Measurements from ENCODE around the gene ATP2B2. TPM values are rescaled to one million over a fixed set of nuclear protein-coding genes. Genes with fewer than 3 reads are reported as not detected.

ATP2B2 gene
- total RNA-seq, 1 experiment from 2014 or later: not detected

DNA sequence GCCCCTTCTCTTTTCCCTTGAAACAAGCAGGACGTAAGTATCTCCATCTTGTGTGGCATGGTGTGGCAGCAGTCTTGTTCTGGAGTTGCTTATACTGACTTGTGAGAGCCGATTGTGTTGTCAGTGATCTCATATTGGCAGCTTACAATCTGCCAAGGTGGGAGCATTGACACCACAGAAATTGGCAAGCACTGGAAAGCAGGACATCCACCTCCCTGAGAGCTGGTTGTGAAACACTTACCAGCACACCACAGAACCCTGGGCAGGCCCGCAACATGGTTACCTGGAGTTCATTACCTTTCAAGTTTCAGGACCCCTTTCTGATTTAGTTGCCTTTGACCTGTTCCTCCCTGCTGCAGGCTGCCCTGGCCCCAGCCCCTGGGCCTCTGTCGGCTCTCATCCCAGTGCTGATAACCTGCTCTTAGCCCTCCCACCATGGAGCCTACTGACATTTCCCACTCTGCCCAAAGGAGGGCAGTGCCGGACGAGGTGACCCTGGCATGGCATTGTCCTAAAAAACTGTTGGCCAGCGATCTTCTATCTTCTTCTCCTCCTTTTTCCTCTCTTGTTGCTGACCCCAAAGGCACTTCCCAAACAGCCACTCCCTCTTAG is 10.6 kb upstream of the ATP2B2 start:
- Histone ChIP-seq H3K36me3 (ENCODE audit: control insufficient read depth in 1 of 2, insufficient read depth in 2 of 2, low read length in 2 of 2) (no peaks in the 10 kb centered on the region), H3K27me3 (ENCODE audit: insufficient read depth, low read length) (no peaks in the 10 kb centered on the region), H3K9me2 (ENCODE audit: insufficient read depth) (no peaks in the 10 kb centered on the region), H3K9me3 (ENCODE audit: control insufficient read depth in 1 of 2, insufficient read depth in 1 of 2, low read depth in 1 of 2, low read length in 2 of 2) (no peaks in the 10 kb centered on the region), H3K9ac (ENCODE audit: low read length) (no peak overlapping the region), H4K20me1 (ENCODE audit: insufficient read depth) (no peaks in the 10 kb centered on the region), H3K4me3 (replicated peaks in 1 of 2; ENCODE audit: low read depth in 1 of 2, low read length in 2 of 2) (no peak overlapping the region), H3K4me2 (ENCODE audit: low read length) (no peak overlapping the region), H3K79me2 (ENCODE audit: insufficient read depth, low read length) (no peaks in the 10 kb centered on the region), H3K4me1 (ENCODE audit: control insufficient read depth in 1 of 2, insufficient read depth in 2 of 2, low read length in 2 of 2) (peaks cover 0 to 20% of the 10 kb centered on the region in 2 experiments; a peak in 2 of 4 replicates), H3K27ac (ENCODE audit: low read depth, low read length) (no peak overlapping the region), H2AFZ (ENCODE audit: low read depth, low read length, poor library complexity, severe bottlenecking) (no peak overlapping the region)
- ChIA-PET CTCF (no interaction called here), POLR2A (no interaction called here), RAD21 (ENCODE audit: low non-redundant PET in 1 of 2, low total read pairs in 2 of 2, uncharacterized antibody in 2 of 2, unreplicated experiment in 2 of 2) (no interaction called here)
- intact Hi-C loops (cut with micrococcal nuclease): loop anchor here (10.0 kb wide), 1 partner anchor 189 kb away; no protein-coding TSS in a partner anchor
- BruUV-seq (replicated peaks): no TSS peak
- TF ChIP-seq CBX3 (IDR thresholded peaks at IDR 0.05; ENCODE audit: low read depth) (no peak), CEBPB (IDR thresholded peaks at IDR 0.05; ENCODE audit: low read depth) (no peak), YY1 (IDR thresholded peaks at IDR 0.05; ENCODE audit: extremely low read depth, insufficient replicate concordance, low read depth, low read length) (no peak), FOSL1 (IDR thresholded peaks at IDR 0.05; ENCODE audit: low read depth) (no peak), POLR2AphosphoS5 (IDR thresholded peaks at IDR 0.05; ENCODE audit: low read depth, low read length) (no peak), SP1 (IDR thresholded peaks at IDR 0.05; ENCODE audit: low read depth) (no peak), ZFX (IDR thresholded peaks at IDR 0.05) (no peak), CTCF (IDR thresholded peaks at IDR 0.05 in 2 of 3, conservative IDR thresholded peaks at IDR 0.05 in 1 of 3; ENCODE audit: borderline replicate concordance in 1 of 3, insufficient read depth in 1 of 3, low read depth in 2 of 3, low read length in 2 of 3) (peak in 2 of 3 experiments; percentile 43 to 48; a peak in 5 of 6 replicates), EGR1 (IDR thresholded peaks at IDR 0.05; ENCODE audit: low read depth) (no peak), SRF (IDR thresholded peaks at IDR 0.05; ENCODE audit: low read depth) (no peak), EZH2 (IDR thresholded peaks at IDR 0.05) (no peak), ZNF274 (IDR thresholded peaks at IDR 0.05; ENCODE audit: low read depth, low read length) (no peak), JUND (IDR thresholded peaks at IDR 0.05) (no peak), RAD21 (IDR thresholded peaks at IDR 0.05; ENCODE audit: low read depth) (peak; percentile 59)
- TF ChIP-seq, protein P1, sequence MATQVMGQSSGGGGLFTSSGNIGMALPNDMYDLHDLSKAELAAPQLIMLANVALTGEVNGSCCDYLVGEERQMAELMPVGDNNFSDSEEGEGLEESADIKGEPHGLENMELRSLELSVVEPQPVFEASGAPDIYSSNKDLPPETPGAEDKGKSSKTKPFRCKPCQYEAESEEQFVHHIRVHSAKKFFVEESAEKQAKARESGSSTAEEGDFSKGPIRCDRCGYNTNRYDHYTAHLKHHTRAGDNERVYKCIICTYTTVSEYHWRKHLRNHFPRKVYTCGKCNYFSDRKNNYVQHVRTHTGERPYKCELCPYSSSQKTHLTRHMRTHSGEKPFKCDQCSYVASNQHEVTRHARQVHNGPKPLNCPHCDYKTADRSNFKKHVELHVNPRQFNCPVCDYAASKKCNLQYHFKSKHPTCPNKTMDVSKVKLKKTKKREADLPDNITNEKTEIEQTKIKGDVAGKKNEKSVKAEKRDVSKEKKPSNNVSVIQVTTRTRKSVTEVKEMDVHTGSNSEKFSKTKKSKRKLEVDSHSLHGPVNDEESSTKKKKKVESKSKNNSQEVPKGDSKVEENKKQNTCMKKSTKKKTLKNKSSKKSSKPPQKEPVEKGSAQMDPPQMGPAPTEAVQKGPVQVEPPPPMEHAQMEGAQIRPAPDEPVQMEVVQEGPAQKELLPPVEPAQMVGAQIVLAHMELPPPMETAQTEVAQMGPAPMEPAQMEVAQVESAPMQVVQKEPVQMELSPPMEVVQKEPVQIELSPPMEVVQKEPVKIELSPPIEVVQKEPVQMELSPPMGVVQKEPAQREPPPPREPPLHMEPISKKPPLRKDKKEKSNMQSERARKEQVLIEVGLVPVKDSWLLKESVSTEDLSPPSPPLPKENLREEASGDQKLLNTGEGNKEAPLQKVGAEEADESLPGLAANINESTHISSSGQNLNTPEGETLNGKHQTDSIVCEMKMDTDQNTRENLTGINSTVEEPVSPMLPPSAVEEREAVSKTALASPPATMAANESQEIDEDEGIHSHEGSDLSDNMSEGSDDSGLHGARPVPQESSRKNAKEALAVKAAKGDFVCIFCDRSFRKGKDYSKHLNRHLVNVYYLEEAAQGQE (IDR thresholded peaks at IDR 0.05; ENCODE audit: low read depth): no peak
- TF ChIP-seq, protein P2, sequence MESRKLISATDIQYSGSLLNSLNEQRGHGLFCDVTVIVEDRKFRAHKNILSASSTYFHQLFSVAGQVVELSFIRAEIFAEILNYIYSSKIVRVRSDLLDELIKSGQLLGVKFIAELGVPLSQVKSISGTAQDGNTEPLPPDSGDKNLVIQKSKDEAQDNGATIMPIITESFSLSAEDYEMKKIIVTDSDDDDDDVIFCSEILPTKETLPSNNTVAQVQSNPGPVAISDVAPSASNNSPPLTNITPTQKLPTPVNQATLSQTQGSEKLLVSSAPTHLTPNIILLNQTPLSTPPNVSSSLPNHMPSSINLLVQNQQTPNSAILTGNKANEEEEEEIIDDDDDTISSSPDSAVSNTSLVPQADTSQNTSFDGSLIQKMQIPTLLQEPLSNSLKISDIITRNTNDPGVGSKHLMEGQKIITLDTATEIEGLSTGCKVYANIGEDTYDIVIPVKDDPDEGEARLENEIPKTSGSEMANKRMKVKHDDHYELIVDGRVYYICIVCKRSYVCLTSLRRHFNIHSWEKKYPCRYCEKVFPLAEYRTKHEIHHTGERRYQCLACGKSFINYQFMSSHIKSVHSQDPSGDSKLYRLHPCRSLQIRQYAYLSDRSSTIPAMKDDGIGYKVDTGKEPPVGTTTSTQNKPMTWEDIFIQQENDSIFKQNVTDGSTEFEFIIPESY (IDR thresholded peaks at IDR 0.05; ENCODE audit: extremely low read depth, insufficient replicate concordance, low read length): no peak
- TF ChIP-seq, protein P3, sequence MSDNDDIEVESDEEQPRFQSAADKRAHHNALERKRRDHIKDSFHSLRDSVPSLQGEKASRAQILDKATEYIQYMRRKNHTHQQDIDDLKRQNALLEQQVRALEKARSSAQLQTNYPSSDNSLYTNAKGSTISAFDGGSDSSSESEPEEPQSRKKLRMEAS (IDR thresholded peaks at IDR 0.05): no peak
- DNase-seq (ENCODE audit: low read depth, low spot score) (no peak), ATAC-seq (peak; percentile 82)

Measured in HCT116 (cell line).